WI38 (cell line): ENCODE results near the gene ATE1.

Source experiments
- H3K4me3 ChIP-seq: 2 replicates; pipeline ENCODE4 v1.5.1; 2011; ENCODE audit warnings: low read depth, mild to moderate bottlenecking, control low read depth, low read length
- CTCF ChIP-seq: IDR thresholded peaks from 2 replicates; pipeline ENCODE4 v1.5.1; 2012; ENCODE audit warnings: low read depth, mild to moderate bottlenecking, control low read depth, low read length

ATE1 gene

GRCh38 chr10:121886997-121887622, 40.7 kb downstream of the ATE1 start:
- peak; percentile 80 for TF ChIP-seq CTCF
- no peak overlapping the region for H3K4me3 ChIP-seq

- TF ChIP-seq CTCF, result no peak
- H3K4me3 ChIP-seq, result no peak overlapping the region
These were observed 41.6 kb downstream of the ATE1 start for GRCh38 chr10:121886181-121886580.

- TF ChIP-seq CTCF, result no peak
These were observed 46.9 kb downstream of the ATE1 start for GRCh38 chr10:121880895-121881294.

GRCh38 chr10:121879476-121879875, 48.4 kb downstream of the ATE1 start:
- TF ChIP-seq CTCF, result no peak
- no peak overlapping the region for H3K4me3 ChIP-seq

More at GRCh38 chr10:121880895-121881294, 46.9 kb downstream of the ATE1 start:
- H3K4me3 ChIP-seq, result no peak overlapping the region

- no peak for TF ChIP-seq CTCF
These were observed 54.6 kb downstream of the ATE1 start for GRCh38 chr10:121873236-121873635.

GRCh38 chr10:121870413-121870812, 57.4 kb downstream of the ATE1 start:
- no peak overlapping the region for H3K4me3 ChIP-seq
- no peak for TF ChIP-seq CTCF

More at GRCh38 chr10:121873236-121873635, 54.6 kb downstream of the ATE1 start:
- no peak overlapping the region for H3K4me3 ChIP-seq

- no peak overlapping the region for H3K4me3 ChIP-seq
- TF ChIP-seq CTCF, result no peak
These were observed 62.3 kb downstream of the ATE1 start for GRCh38 chr10:121865554-121865953.
